Esophagus squamous epithelium (tissue), 5 donors: ENCODE results near the gene LOXL1. TPM values are rescaled to one million over a fixed set of nuclear protein-coding genes. Genes with fewer than 3 reads are reported as not detected.

Source experiments
- DNase-seq: peaks from one replicate; lab custom pipeline; 2025; lab: John Stamatoyannopoulos, UW
- H3K27ac ChIP-seq, 4 donors: fragments of 200-600 bp; sonication (generic); one replicate each; pipeline ENCODE4 v1.5.1; 2016 to 2019; ENCODE audit warnings: mild to moderate bottlenecking in 1 of 4
- H3K27me3 ChIP-seq, 4 donors: fragments of 200-600 bp; sonication (generic); 1 replicate in 3 of 4; 2 replicates in 1 of 4; pipeline versions ENCODE4 v1.5.1 to v1.6.0; 2017 to 2021; ENCODE audit warnings: antibody characterized with exemption in 1 of 4
- H3K36me3 ChIP-seq, 3 donors: fragments of 200-600 bp; sonication (generic); one replicate each; pipeline ENCODE4 v1.5.1; 2016 to 2019
- H3K4me1 ChIP-seq, 3 donors: fragments of 200-600 bp; sonication (generic); one replicate each; pipeline ENCODE4 v1.5.1; 2017 to 2019
- H3K4me3 ChIP-seq, 4 donors: fragments of 200-600 bp; sonication (generic); 1 replicate in 3 of 4; 2 replicates in 1 of 4; pipeline ENCODE4 v1.5.1; 2016 to 2019; ENCODE audit warnings: mild to moderate bottlenecking in 2 of 4, moderate library complexity in 1 of 4
- H3K9me3 ChIP-seq, 3 donors: fragments of 200-600 bp; sonication (generic); one replicate each; pipeline ENCODE4 v1.5.1; 2016 to 2019
- POLR2A ChIP-seq, 4 donors: fragments of 450-650 bp; IDR thresholded peaks; one replicate each; pipeline ENCODE4 v1.6.1; 2017; ENCODE audit warnings: antibody characterized with exemption in 4 of 4, mild to moderate bottlenecking in 4 of 4, moderate library complexity in 3 of 4
- WGBS, 2 donors: methylation state at CpG; one replicate each; pipeline ENCODE4 v1.1.5; 2018; 5-methylcytosine and 5-hydroxymethylcytosine counted together
- intact Hi-C: fragments of 100-400 bp; cut with DNase I; formaldehyde crosslinking; loops from one replicate; pipeline ENCODE4 v1.15.0; 2022
- total RNA-seq, 4 donors: library from RNA; depleted of rRNA; stranded (reverse); fragments of >200 nt; gene quantifications; one replicate each; pipeline ENCODE4 v1.1.0, GENCODE V29; 2016
- TF ChIP-seq, protein P1 (sequence below), 6 experiments: fragments of 450-650 bp in 4 of 6; fragments of 200-600 bp in 2 of 6; sonication (generic) in 2 of 6; IDR thresholded peaks; one replicate each; pipeline ENCODE4 v1.5.1; 2016 to 2019; ENCODE audit warnings: antibody characterized with exemption in 6 of 6, mild to moderate bottlenecking in 4 of 6, moderate library complexity in 4 of 6
- donor health status: DM: yes; HTN: yes; CAD: no.

Gene LOXL1
- total RNA-seq, 4 donors from 2014 or later = 4.3 to 7.7 (median 6.3) TPM

- Histone ChIP-seq H3K36me3 (no peaks in the 10 kb centered on the region), H3K4me1 (peaks cover 0 to 5% (median 0%) of the 10 kb centered on the region in 3 donors), H3K27me3 (peaks cover 0 to 12% (median 0%) of the 10 kb centered on the region in 4 donors), H3K27ac (no peak overlapping the region), H3K9me3 (no peaks in the 10 kb centered on the region), H3K4me3 (no peak overlapping the region)
- WGBS, 2 donors = 90% methylated on average over 3 of the region's 3 CpGs
- TF ChIP-seq, protein P1, sequence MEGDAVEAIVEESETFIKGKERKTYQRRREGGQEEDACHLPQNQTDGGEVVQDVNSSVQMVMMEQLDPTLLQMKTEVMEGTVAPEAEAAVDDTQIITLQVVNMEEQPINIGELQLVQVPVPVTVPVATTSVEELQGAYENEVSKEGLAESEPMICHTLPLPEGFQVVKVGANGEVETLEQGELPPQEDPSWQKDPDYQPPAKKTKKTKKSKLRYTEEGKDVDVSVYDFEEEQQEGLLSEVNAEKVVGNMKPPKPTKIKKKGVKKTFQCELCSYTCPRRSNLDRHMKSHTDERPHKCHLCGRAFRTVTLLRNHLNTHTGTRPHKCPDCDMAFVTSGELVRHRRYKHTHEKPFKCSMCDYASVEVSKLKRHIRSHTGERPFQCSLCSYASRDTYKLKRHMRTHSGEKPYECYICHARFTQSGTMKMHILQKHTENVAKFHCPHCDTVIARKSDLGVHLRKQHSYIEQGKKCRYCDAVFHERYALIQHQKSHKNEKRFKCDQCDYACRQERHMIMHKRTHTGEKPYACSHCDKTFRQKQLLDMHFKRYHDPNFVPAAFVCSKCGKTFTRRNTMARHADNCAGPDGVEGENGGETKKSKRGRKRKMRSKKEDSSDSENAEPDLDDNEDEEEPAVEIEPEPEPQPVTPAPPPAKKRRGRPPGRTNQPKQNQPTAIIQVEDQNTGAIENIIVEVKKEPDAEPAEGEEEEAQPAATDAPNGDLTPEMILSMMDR (IDR thresholded peaks at IDR 0.05) = no peak
- TF ChIP-seq POLR2A (IDR thresholded peaks at IDR 0.05) = no peak
- no peak for DNase-seq
- intact Hi-C loops = no loop called here
Measured at GRCh38 chr15:73905225-73905827, 20.9 kb upstream of the LOXL1 start.

GRCh38 chr15:73906346-73907034 is 19.8 kb upstream of the LOXL1 start:
- Histone ChIP-seq H3K4me3 (no peak overlapping the region), H3K9me3 (no peaks in the 10 kb centered on the region), H3K27ac (no peak overlapping the region), H3K4me1 (peaks cover 0 to 5% (median 0%) of the 10 kb centered on the region in 3 donors), H3K27me3 (peaks cover 0 to 12% (median 0%) of the 10 kb centered on the region in 4 donors), H3K36me3 (no peaks in the 10 kb centered on the region)
- TF ChIP-seq POLR2A (IDR thresholded peaks at IDR 0.05) = no peak
- TF ChIP-seq, protein P1 (IDR thresholded peaks at IDR 0.05) = no peak
- 62 to 65% methylated on average over 4 of the region's 4 CpGs for WGBS, 2 donors
- intact Hi-C loops = no loop called here
- no peak for DNase-seq

GRCh38 chr15:73907035-73907408 is 19.2 kb upstream of the LOXL1 start:
- Histone ChIP-seq H3K4me1 (peaks cover 0 to 5% (median 0%) of the 10 kb centered on the region in 3 donors), H3K27me3 (peaks cover 0 to 12% (median 0%) of the 10 kb centered on the region in 4 donors), H3K27ac (no peak overlapping the region), H3K36me3 (no peaks in the 10 kb centered on the region), H3K9me3 (no peaks in the 10 kb centered on the region), H3K4me3 (no peak overlapping the region)
- intact Hi-C loops = no loop called here
- TF ChIP-seq, protein P1 (IDR thresholded peaks at IDR 0.05) = no peak
- TF ChIP-seq POLR2A (IDR thresholded peaks at IDR 0.05) = no peak
- DNase-seq = no peak
- WGBS, 2 donors = 65 to 82% methylated on average over 2 of the region's 2 CpGs

- Histone ChIP-seq H3K4me3 (no peak overlapping the region), H3K9me3 (no peaks in the 10 kb centered on the region), H3K4me1 (peaks cover 0 to 5% (median 0%) of the 10 kb centered on the region in 3 donors), H3K27me3 (peaks cover 0 to 3% (median 0%) of the 10 kb centered on the region in 4 donors), H3K27ac (no peak overlapping the region), H3K36me3 (no peaks in the 10 kb centered on the region)
- intact Hi-C loops = no loop called here
- peak; percentile 5 for DNase-seq
- TF ChIP-seq, protein P1 (IDR thresholded peaks at IDR 0.05) = peak; percentile 56 to 87 (median 82)
- TF ChIP-seq POLR2A (IDR thresholded peaks at IDR 0.05) = no peak
- 18 to 22% methylated on average over 6 of the region's 7 CpGs for WGBS, 2 donors
Measured at GRCh38 chr15:73908030-73908821, 18.0 kb upstream of the LOXL1 start.

GRCh38 chr15:73908822-73909122 is 17.5 kb upstream of the LOXL1 start:
- TF ChIP-seq, protein P1 (IDR thresholded peaks at IDR 0.05) = no peak
- no peak for TF ChIP-seq POLR2A (IDR thresholded peaks at IDR 0.05)
- Histone ChIP-seq H3K27ac (no peak overlapping the region), H3K4me3 (no peak overlapping the region), H3K4me1 (peaks cover 0 to 5% (median 0%) of the 10 kb centered on the region in 3 donors), H3K36me3 (no peaks in the 10 kb centered on the region), H3K27me3 (peaks cover 0 to 3% (median 0%) of the 10 kb centered on the region in 4 donors), H3K9me3 (no peaks in the 10 kb centered on the region)
- intact Hi-C loops = no loop called here
- no peak for DNase-seq
- 100% methylated on average over 1 of the region's 2 CpGs for WGBS, 2 donors
